HG02759 (cell line): Measurements from ENCODE around the gene FAM13B.
"Not testable (repeated sequence)": the region's sequence is repeated elsewhere in the genome, so short reads cannot be mapped to it uniquely, and the experiment has no call there.

Experiments
- ATAC-seq: cut with Tn5 transposase; IDR thresholded peaks from one replicate; pipeline ENCODE4 v1.9.1; 2021; ENCODE audit warnings: mild to moderate bottlenecking, moderate library complexity; ENCODE audit not compliant: unreplicated experiment

Gene FAM13B

DNA sequence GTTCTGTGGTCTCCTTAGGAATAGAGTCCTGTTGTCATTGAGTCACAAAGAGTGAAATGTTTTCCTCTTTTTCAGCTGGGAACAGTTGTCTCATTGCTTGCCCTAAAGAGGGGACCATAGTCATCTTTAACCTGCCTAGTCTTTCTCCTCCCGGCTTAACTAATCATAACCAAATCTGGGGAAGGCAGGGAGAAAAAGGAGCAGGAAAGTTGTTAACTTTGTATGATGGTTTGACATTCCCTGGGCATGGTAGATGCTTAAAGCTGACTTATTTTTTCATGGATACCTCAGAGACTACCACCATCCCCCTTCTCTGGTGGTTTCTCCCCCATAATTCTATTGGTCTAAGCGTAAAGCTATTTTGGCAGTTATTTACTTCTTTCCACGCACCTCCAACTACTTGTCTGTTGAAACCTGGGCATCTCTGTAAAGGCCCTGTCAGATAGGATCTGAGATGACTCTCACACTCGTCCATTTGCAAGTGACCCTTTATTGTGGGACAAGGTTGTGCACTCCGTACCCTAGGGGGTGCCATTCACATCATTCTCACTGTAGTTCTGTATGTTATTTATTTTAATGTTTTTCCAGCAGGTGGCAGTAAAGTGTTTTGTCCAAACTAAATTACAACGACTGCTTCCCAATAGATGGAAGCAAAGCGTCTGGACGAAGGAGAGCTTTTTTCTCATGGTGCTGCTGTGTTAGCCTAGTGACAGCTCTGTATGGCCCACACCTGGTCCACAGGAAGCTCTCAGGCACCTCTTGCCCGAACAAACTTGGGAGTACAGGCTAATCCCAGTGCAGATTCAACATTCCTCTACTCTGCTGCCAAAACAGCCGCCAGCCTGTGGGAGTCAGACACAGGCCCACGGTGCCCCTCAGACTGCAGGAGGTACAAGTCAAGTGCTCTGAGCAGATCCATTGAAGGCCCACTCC is 3.0 kb upstream of the FAM13B start:
- peak; percentile 33 for ATAC-seq

DNA sequence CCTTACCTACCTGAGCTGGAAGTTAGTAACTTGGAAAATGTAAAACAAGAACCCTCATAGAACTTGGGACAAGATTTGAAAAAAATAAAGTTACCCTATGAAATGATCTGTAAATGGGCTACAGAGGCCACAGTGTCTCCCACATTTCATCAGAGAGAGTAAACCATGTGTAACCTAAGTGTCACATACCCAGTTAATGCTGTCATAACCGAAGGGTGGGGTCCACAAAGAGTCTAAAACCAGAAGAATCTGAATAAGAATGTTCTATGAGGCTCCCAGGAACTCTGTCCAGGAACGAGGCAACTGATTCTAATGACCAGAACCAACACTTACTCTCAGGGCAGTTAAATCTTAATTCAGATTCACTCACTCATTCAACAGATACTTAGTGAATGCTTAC is 1.0 kb upstream of the FAM13B start:
- ATAC-seq: no peak

DNA sequence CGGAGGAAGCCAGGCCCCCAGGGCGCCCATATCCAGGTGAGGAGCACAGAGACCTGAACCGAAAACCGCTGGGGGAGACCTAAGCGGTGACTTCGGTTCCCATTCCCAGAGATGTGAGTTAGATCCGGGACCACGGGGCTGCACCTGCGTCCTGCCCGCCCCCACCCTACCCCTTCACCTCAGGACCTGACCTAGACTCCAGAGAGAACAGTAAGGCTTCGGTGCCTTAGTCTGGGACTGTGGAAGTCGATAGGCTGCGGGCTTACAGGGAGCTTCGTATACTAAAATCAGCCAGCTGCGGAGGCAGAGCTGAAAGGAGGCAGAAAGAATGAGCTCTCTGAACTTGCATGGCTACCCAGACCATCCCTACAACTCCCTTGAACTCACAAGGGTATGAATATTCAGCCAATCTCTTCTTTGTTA is 518 bp upstream of the FAM13B start:
- ATAC-seq: no peak

DNA sequence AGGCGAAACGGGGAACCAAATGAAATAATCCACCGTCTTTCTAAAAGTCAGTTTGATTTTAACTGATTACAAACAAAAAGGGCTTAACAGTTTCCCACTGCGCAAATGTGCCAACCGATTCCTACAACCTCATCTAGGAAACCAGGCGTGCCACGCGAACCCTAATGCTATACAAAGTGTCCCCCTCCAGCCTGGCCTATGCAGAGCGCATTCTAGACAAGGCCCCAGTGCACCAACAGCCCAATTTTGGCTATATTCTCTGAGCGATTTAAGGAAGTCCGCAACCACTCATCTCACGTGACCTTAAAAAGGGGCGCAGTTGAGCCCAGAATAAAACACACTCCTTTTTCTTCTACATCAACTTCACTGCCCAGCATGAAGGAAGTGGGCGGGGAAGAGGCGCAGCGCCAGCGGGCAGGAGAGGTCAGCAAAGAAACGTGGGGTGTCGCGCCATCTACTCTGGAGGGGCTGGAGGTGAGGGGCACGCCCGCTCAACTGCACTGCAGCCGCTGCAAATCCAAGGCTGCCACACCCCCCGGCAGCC is 779 bp downstream of the FAM13B start:
- peak; percentile 47 for ATAC-seq

DNA sequence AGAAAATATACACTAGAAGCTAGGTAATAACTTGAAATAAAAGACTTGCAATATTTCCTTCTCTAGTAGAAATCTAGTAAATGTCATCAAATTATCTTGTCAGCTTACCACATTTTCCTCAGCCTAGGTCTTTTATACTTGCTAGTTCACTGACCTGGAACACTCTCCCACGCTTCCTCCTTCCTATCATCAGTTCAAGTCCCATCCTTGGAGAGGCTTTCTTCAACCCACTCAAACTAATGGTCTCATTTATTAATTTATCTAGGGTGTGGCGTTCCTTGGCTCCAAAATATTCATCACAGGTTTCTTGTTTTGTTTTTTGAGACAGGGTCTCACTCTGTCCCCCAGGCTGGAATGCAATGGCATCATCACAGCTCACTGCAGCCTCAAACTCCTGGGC is 2.9 kb downstream of the FAM13B start:
- ATAC-seq: no peak

DNA sequence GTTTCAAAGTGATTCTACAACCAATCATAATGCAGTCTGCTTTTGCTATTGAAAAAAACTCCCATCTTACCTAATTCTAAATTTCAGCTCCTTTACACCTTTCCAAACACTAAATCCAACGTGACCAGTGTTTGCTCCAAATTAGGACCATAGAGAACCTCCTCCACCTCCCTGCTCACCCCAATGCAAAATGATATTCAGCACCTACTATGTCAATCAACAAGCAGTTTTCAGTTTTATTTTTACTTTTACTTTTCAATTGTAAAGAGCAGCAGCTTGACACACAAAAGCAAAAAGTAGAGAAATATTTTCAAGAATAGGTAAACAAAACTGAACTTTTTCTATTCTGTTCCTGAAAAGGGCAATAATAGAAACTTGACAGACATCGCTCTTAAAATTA is 3.4 kb downstream of the FAM13B start:
- no peak for ATAC-seq

DNA sequence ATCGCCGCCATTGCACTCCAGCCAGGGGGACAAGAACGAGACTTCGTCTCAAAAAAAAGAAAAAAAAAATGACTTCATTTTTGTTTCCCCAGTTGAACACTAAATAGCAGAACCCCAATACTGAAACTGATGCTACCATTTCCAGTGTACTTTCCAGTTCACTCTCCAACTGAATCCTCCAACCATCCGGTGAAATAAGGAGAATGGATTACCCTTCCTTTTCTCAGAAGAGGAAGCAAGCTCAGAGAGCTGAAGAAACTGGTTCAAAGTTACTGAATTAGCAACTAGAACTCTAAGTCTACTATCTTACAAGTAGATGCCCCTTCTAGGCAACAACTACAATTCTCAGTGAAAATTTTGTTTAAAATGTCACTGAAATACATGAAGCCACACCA is 3.9 kb downstream of the FAM13B start:
- no peak for ATAC-seq

DNA sequence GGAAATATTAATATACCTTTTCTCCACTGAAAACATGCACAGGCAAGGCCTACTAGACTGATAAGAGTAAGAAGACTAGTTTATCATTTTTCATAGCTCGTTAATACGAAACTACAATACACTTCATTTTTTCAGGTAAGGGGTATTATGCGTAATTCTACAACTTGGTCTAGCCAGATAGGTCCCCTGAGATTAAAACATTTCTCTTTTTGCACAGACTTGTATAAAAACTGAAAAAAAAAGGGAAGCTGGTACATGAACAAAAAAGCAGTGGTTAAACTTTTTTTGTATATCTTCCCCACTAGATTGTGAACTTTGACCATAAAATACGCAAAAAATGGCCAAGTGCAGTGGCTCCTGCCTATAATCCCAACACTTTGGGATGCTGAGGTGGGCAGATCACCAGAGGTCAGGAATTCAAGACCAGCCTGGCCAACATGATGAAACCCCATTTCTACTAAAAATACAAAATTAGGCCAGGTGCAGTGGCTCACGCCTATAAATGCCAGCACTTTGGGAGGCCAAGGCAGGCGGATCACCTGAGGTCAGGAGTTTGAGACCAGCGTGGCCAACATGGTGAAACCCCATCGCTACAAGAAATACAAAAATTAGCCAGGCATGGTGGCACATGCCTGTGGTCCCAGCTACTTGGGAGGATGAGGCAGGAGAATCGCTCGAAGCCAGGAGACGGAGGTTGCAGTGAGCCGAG is 4.5 kb downstream of the FAM13B start:
- not testable (repeated sequence) for ATAC-seq

DNA sequence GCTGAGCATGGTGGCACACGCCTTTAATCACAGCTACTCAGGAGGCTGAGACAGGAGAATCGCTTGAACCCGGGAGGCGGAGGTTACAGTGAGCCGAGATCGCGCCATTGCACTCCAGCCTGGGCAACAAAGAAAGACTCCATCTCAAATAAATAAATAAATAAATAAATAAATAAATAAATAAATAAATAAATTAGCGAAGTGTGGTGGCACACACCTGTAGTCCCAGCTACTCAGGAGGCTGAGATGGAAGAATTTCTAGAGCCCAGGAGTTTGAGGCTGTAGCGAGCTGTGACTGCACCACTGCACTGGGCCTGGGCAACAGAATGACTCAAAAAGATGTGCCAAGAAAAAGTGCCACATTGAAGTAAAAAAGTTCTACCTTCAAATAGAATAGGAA is 6.1 kb downstream of the FAM13B start:
- ATAC-seq: not testable (repeated sequence)

DNA sequence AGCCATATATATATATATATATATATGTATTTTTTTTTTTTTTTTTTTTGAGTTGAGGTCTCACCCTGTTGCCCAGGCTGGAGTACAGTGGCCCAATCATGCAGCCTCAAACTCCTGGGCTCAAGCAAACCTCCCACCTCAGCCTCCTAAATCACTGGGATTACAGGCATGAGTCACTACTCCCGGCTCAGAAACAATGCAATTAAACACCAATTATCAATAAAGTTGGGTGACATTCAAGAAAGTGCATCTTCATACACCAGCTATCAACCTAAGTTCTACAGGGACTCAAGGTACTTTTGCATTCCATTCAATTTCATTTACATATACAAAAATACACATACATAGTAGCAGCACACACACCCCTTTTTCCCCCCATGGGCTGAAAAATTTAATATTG is 7.6 kb downstream of the FAM13B start:
- no peak for ATAC-seq

DNA sequence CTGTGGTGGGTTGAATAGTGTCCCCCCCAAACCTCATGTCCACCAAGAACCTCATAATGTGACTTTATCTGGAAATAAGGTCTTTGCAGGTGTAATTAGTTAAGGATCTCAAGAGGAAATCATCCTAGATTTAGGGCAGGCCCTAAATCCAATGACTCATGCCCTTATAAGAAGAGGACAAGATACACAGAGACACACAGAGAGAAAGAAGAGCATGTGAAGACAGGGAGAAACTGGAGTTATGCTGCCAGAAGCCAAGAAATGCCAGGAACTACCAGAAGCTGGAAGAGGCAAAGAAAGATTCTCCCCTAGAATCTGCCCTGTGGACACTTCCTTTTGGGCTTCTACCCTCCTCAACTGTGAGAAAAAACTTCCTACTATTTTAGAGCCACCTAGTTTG is 8.8 kb downstream of the FAM13B start:
- no peak for ATAC-seq

DNA sequence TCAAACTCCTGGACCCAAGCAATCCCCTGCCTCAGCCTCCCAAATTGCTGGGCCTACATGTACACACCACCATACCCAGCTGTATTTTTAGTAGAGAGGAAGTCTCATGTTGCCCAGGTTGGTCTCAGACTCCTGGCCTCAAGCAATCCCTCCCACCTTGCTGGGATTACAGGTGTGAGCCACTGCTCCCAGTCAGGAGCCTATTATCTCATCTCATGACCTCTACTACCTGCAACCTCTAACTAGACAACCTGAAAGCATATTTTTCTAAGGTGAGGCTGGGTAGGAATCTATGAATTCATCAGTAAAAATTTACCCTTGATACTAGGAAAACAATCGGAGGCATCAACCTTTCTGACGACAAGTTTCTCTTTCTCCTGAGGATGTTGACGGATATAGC is 10.0 kb downstream of the FAM13B start:
- no peak for ATAC-seq

DNA sequence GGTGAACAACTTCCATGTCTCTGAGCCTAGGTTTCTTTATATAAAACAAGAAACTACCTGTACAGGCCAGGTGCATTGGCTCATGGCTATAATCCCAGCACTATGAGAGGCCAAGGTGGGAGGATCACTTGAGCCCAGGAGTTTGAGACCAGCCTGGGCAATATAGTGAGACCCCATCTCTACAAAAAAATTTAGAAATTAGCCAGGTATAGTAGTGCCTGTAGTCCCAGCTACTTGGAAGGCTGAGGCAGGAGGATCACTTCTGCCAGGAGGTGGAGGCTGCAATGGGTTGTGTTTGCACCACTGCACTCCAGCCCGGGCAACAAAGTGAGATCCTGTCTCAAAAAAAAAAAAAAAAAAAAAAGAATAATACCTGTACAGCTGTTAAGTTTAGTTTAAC is 11.1 kb downstream of the FAM13B start:
- ATAC-seq: no peak

DNA sequence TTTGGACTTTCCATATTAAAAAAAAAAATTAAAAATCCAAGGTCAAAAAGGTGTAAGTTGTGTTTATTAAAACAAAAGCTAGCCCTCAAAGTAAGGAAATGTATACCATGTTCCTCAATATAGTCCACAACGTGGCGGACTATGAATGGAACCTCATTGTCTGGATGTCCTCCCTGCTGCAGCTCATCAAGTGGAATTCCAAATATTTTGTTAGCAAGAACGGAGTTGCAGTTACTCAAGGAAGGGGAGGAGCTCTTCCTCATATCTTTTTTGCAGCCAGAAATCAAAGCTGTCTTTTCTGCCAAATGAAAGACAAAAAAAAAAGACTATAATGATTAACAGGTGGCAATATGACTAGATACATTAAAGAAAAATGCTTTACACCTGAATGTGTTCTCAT is 14.0 kb downstream of the FAM13B start:
- no peak for ATAC-seq

DNA sequence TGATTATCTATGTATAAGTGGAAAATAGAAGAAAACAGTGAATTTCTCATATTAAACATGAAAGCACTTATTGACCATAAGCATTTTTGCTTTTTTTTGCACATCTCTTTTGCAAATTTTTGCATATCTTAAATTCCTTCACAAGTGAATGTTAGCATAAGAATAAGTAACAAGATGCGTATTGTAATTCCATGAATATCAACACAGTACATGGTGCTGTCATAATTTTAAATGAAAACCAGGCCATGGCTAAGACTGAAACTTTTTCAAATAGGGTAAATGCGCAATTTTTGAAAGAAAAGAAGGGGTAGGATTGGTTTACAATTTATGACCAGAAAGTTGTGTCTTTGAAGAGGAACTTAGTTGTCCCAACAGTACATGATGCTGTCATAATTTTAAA is 17.0 kb downstream of the FAM13B start:
- ATAC-seq: no peak

DNA sequence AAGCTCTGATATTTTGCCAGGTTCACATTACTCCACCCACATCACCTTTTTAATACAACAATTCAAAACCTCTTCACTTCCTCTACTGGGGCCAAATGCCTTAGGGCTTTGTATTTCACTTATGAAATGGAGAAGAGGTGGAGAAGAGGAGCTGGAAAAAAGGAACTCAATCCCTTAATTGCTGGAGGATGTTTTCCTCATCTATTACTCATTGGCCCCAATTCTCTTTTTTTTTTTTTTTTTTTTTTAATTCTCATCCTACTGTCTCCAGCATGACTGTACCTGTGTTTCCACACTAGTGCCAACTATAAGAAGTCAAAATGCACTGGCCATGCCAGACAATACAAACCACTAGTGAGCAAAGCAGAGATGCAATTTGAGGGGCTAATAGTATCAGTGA is 20.9 kb downstream of the FAM13B start:
- no peak for ATAC-seq

DNA sequence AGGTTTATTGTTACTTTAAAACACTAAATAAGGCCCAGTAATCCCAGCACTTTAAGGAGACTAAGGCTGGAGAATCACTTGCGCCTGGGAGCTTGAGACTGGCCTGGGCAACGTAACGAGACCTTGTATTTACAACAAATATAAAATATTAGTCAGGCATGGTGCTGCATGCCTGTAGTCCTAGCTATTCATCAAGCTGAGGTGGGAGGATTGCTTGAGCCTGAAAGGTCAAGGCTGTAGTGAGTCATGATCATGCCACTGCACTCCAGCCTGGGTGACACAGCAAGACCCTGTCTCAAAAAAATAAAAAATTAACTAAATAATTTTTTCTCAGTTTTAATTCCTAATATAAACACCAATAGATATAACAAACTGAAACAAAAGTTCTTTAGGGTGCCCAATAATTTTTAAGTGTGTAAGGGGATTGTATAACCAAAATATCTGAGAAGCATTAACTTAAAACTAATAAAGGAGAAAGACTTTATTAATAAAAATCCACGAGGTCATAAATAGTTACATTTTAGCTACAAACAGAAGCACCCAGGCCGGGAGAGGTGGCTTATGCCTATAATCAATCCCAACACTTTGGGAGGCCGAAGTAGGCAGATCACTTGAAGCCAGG is 32.7 kb downstream of the FAM13B start:
- ATAC-seq: no peak

DNA sequence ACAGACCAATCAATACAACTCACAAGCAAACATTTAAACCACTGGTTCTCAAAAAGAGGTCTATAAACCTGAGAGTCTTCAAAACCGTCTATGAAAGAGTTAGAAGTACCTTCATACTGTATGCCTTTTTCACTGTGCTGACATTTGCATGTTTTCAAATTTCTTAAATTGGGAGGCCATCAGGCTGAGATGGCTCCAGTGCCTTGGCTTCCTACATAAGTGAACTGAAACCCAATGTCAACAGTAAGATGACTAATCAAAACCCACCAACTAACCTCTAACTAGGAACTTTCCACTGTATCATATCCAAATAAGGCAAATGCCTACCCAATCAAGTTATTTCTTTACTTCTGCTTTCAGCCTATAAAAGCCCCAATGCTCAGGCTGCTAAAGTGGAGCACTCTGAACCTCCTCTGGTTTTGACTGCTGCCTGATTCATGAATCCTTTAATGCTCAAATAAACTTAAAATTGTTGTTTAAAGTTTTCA is 35.1 kb downstream of the FAM13B start:
- ATAC-seq: peak; percentile 67

DNA sequence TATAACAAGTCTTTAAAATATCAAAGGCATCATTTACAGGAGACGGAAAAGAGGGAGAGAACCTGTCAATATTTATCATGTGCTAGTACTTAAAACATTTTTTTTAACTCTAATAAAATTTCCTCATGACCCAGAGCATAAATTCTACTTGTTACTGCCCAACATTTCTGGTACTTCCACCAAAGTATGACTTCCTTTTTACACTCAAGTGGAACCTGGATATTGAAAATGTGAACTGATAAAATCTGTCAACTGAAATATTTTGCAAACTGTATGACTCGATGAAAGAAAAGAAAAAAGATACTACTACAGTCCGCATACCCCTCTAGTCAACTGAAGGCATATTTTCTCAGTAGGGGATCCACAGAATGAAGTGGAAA is 37.1 kb downstream of the FAM13B start:
- ATAC-seq: no peak

DNA sequence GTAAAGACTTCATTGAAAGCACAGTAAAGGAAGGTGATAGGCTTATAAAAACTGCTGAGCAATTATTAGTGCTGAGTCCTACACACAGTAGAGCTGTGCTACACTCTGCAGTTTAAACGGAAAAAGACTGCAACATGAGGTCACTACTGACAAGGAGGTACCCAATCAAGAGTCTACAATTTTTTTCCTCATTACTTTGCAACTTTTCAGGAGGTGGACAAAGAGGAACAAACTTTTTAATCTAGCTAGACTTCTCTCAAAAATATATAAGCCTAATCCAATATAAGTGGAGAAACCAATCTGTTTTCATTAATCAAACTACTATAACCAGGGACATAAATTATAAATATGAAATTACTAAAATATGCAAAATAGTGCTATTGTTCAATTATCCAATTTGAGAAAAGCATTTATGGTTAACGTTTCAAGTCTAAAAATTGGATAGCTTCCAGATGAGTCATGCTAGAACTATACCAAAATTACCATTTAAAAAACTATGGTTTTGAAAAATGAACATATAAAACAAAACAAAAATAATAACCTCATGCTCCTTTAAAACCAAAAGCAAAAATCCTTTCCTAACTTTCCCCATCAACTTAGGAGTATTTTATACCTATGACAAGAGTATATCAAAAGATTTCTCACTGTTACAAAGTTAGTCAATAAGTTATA is 37.7 kb downstream of the FAM13B start:
- no peak for ATAC-seq

DNA sequence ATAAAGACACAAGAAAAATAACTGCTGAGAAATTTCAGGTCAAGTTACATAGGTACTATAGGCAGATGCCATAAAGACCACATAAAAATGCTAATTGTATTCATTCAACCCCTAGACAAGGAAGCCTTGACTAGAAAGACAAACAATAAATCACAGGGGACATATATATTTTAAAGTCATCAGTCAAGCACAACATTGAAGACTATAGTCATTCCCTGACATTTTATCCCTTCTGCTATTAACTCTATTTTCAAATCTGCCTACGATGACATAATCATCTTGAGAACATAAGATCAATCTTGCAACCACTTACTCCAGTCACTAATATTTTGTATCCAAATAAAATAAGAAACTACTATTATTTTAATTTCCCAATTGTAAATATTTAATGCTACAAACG is 38.3 kb downstream of the FAM13B start:
- ATAC-seq: no peak
